ENCODE results near the gene PIP4K2A.
A peak's percentile ranks its signal among the peaks of the same experiment; 100 is the strongest.
"Not testable (repeated sequence)": the region's sequence is repeated elsewhere in the genome, so short reads cannot be mapped to it uniquely, and the experiment has no call there.

PIP4K2A gene

GRCh38 chr10:22718659-22719058 is 4.3 kb upstream of the PIP4K2A start:
- not testable (repeated sequence) for H3K27ac ChIP-seq (ENCODE audit: low read depth, low read length); H3K4me3 ChIP-seq (ENCODE audit: low read depth in 1 of 2, low read length in 2 of 2); H3K4me1 ChIP-seq (ENCODE audit: insufficient read depth, low read length); H3K36me3 ChIP-seq (ENCODE audit: insufficient read depth, low read length); H3K27me3 ChIP-seq (ENCODE audit: control insufficient read depth in 1 of 2, insufficient read depth in 2 of 2, low read length in 2 of 2); H3K9ac ChIP-seq (ENCODE audit: low read length); H3K9me3 ChIP-seq (ENCODE audit: low read length)

GRCh38 chr10:22717728-22718127 is 3.4 kb upstream of the PIP4K2A start:
- no peaks in the 10 kb centered on the region for H3K36me3 ChIP-seq (ENCODE audit: insufficient read depth, low read length)
- H3K9ac ChIP-seq (ENCODE audit: low read length): no peak overlapping the region
- H3K27me3 ChIP-seq (ENCODE audit: control insufficient read depth in 1 of 2, insufficient read depth in 2 of 2, low read length in 2 of 2): no peaks in the 10 kb centered on the region
- no peak overlapping the region for H3K27ac ChIP-seq (ENCODE audit: low read depth, low read length)
- peaks cover 2% of the 10 kb centered on the region for H3K4me1 ChIP-seq (ENCODE audit: insufficient read depth, low read length)
- H3K9me3 ChIP-seq (ENCODE audit: low read length): no peaks in the 10 kb centered on the region
- no peak overlapping the region for H3K4me3 ChIP-seq (ENCODE audit: low read depth in 1 of 2, low read length in 2 of 2)

- Histone ChIP-seq H3K36me3 (ENCODE audit: insufficient read depth, low read length) (no peaks in the 10 kb centered on the region), H3K4me1 (ENCODE audit: insufficient read depth, low read length) (peaks cover 10% of the 10 kb centered on the region), H3K4me3 (ENCODE audit: low read depth in 1 of 2, low read length in 2 of 2) (no peak overlapping the region), H3K9me3 (ENCODE audit: low read length) (no peaks in the 10 kb centered on the region), H3K27me3 (ENCODE audit: control insufficient read depth in 1 of 2, insufficient read depth in 2 of 2, low read length in 2 of 2) (no peaks in the 10 kb centered on the region), H3K27ac (ENCODE audit: low read depth, low read length) (no peak overlapping the region), H3K9ac (ENCODE audit: low read length) (no peak overlapping the region)
Observed at GRCh38 chr10:22716943-22717342, 2.6 kb upstream of the PIP4K2A start.

- Histone ChIP-seq H3K27ac (ENCODE audit: low read depth, low read length) (no peak overlapping the region), H3K4me1 (ENCODE audit: insufficient read depth, low read length) (peaks cover 24% of the 10 kb centered on the region), H3K4me3 (ENCODE audit: low read depth in 1 of 2, low read length in 2 of 2) (peak overlapping the region in 1 of 2 donors; percentile 62), H3K36me3 (ENCODE audit: insufficient read depth, low read length) (no peaks in the 10 kb centered on the region), H3K9ac (ENCODE audit: low read length) (no peak overlapping the region), H3K9me3 (ENCODE audit: low read length) (no peaks in the 10 kb centered on the region), H3K27me3 (ENCODE audit: control insufficient read depth in 1 of 2, insufficient read depth in 2 of 2, low read length in 2 of 2) (no peaks in the 10 kb centered on the region)
Observed at GRCh38 chr10:22715290-22715625, 880 bp upstream of the PIP4K2A start.

- Histone ChIP-seq H3K9ac (ENCODE audit: low read length) (no peak overlapping the region), H3K27me3 (ENCODE audit: control insufficient read depth in 1 of 2, insufficient read depth in 2 of 2, low read length in 2 of 2) (no peaks in the 10 kb centered on the region), H3K27ac (ENCODE audit: low read depth, low read length) (peak overlapping the region; percentile 89), H3K36me3 (ENCODE audit: insufficient read depth, low read length) (no peaks in the 10 kb centered on the region), H3K9me3 (ENCODE audit: low read length) (no peaks in the 10 kb centered on the region), H3K4me1 (ENCODE audit: insufficient read depth, low read length) (peaks cover 28% of the 10 kb centered on the region), H3K4me3 (ENCODE audit: low read depth in 1 of 2, low read length in 2 of 2) (peak overlapping the region; percentile 74 to 97)
Observed at GRCh38 chr10:22713853-22714478, 412 bp downstream of the PIP4K2A start.

GRCh38 chr10:22712956-22713852 is 1.2 kb downstream of the PIP4K2A start:
- Histone ChIP-seq H3K9me3 (ENCODE audit: low read length) (no peaks in the 10 kb centered on the region), H3K9ac (ENCODE audit: low read length) (peak overlapping the region; percentile 37), H3K4me3 (ENCODE audit: low read depth in 1 of 2, low read length in 2 of 2) (peak overlapping the region; percentile 74 to 97), H3K36me3 (ENCODE audit: insufficient read depth, low read length) (no peaks in the 10 kb centered on the region), H3K27ac (ENCODE audit: low read depth, low read length) (peak overlapping the region; percentile 89), H3K27me3 (ENCODE audit: control insufficient read depth in 1 of 2, insufficient read depth in 2 of 2, low read length in 2 of 2) (no peaks in the 10 kb centered on the region), H3K4me1 (ENCODE audit: insufficient read depth, low read length) (peaks cover 28% of the 10 kb centered on the region)

- H3K9me3 ChIP-seq (ENCODE audit: low read length): no peaks in the 10 kb centered on the region
- H3K4me1 ChIP-seq (ENCODE audit: insufficient read depth, low read length): peaks cover 28% of the 10 kb centered on the region
- H3K27me3 ChIP-seq (ENCODE audit: control insufficient read depth in 1 of 2, insufficient read depth in 2 of 2, low read length in 2 of 2): no peaks in the 10 kb centered on the region
- H3K9ac ChIP-seq (ENCODE audit: low read length): peak overlapping the region; percentile 37
- peak overlapping the region; percentile 74 to 97 for H3K4me3 ChIP-seq (ENCODE audit: low read depth in 1 of 2, low read length in 2 of 2)
- H3K36me3 ChIP-seq (ENCODE audit: insufficient read depth, low read length): no peaks in the 10 kb centered on the region
- no peak overlapping the region for H3K27ac ChIP-seq (ENCODE audit: low read depth, low read length)
Observed at GRCh38 chr10:22712211-22712955, 2.0 kb downstream of the PIP4K2A start.

- Histone ChIP-seq H3K9ac (ENCODE audit: low read length) (no peak overlapping the region), H3K4me1 (ENCODE audit: insufficient read depth, low read length) (peaks cover 28% of the 10 kb centered on the region), H3K4me3 (ENCODE audit: low read depth in 1 of 2, low read length in 2 of 2) (no peak overlapping the region), H3K27me3 (ENCODE audit: control insufficient read depth in 1 of 2, insufficient read depth in 2 of 2, low read length in 2 of 2) (no peaks in the 10 kb centered on the region), H3K36me3 (ENCODE audit: insufficient read depth, low read length) (no peaks in the 10 kb centered on the region), H3K9me3 (ENCODE audit: low read length) (no peaks in the 10 kb centered on the region), H3K27ac (ENCODE audit: low read depth, low read length) (no peak overlapping the region)
Observed at GRCh38 chr10:22711373-22711772, 3.0 kb downstream of the PIP4K2A start.

- Histone ChIP-seq H3K9ac (ENCODE audit: low read length) (no peak overlapping the region), H3K9me3 (ENCODE audit: low read length) (no peaks in the 10 kb centered on the region), H3K36me3 (ENCODE audit: insufficient read depth, low read length) (no peaks in the 10 kb centered on the region), H3K4me3 (ENCODE audit: low read depth in 1 of 2, low read length in 2 of 2) (no peak overlapping the region), H3K4me1 (ENCODE audit: insufficient read depth, low read length) (peaks cover 31% of the 10 kb centered on the region), H3K27me3 (ENCODE audit: control insufficient read depth in 1 of 2, insufficient read depth in 2 of 2, low read length in 2 of 2) (no peaks in the 10 kb centered on the region), H3K27ac (ENCODE audit: low read depth, low read length) (no peak overlapping the region)
Observed at GRCh38 chr10:22710139-22710745, 4.1 kb downstream of the PIP4K2A start.

- H3K27ac ChIP-seq (ENCODE audit: low read depth, low read length): no peak overlapping the region
Observed at GRCh38 chr10:22708772-22709171, 5.6 kb downstream of the PIP4K2A start.

GRCh38 chr10:22705527-22705926 is 8.9 kb downstream of the PIP4K2A start:
- Histone ChIP-seq H3K4me1 (ENCODE audit: insufficient read depth, low read length) (peaks cover 26% of the 10 kb centered on the region), H3K9ac (ENCODE audit: low read length) (no peak overlapping the region), H3K9me3 (ENCODE audit: low read length) (no peaks in the 10 kb centered on the region), H3K4me3 (ENCODE audit: low read depth in 1 of 2, low read length in 2 of 2) (no peak overlapping the region), H3K27me3 (ENCODE audit: control insufficient read depth in 1 of 2, insufficient read depth in 2 of 2, low read length in 2 of 2) (no peaks in the 10 kb centered on the region), H3K36me3 (ENCODE audit: insufficient read depth, low read length) (no peaks in the 10 kb centered on the region), H3K27ac (ENCODE audit: low read depth, low read length) (no peak overlapping the region)

More at GRCh38 chr10:22708772-22709171, 5.6 kb downstream of the PIP4K2A start:
- H3K27me3 ChIP-seq (ENCODE audit: control insufficient read depth in 1 of 2, insufficient read depth in 2 of 2, low read length in 2 of 2): no peaks in the 10 kb centered on the region
- H3K4me1 ChIP-seq (ENCODE audit: insufficient read depth, low read length): peaks cover 31% of the 10 kb centered on the region
- H3K9me3 ChIP-seq (ENCODE audit: low read length): no peaks in the 10 kb centered on the region
- H3K4me3 ChIP-seq (ENCODE audit: low read depth in 1 of 2, low read length in 2 of 2): no peak overlapping the region
- no peak overlapping the region for H3K9ac ChIP-seq (ENCODE audit: low read length)
- H3K36me3 ChIP-seq (ENCODE audit: insufficient read depth, low read length): no peaks in the 10 kb centered on the region
